ENCODE results near the gene CTNND2. TPM values are rescaled to one million over a fixed set of nuclear protein-coding genes. Genes with fewer than 3 reads are reported as not detected.
"Not testable (repeated sequence)": the region's sequence is repeated elsewhere in the genome, so short reads cannot be mapped to it uniquely, and the experiment has no call there.

CTNND2 gene
- total RNA-seq, 1 experiment from 2014 or later: not detected

GRCh38 chr5:11420969-11421368 is 483.3 kb downstream of the CTNND2 start:
- H3K36me3 Mint-ChIP-seq (ENCODE audit: insufficient read depth, unreplicated experiment): no peaks in the 10 kb centered on the region
- no peaks in the 10 kb centered on the region for H3K4me1 Mint-ChIP-seq (ENCODE audit: insufficient read depth, unreplicated experiment)
- CTCF ChIA-PET: interaction anchor here (0.6 kb wide), 2 partner anchors 136 to 147 kb away, joined by 3 read pairs; no protein-coding TSS in a partner anchor
- DNase-seq (ENCODE audit: unreplicated experiment): no peak
- H3K27ac Mint-ChIP-seq (ENCODE audit: low read depth, unreplicated experiment): no peak overlapping the region
- H3K4me3 Mint-ChIP-seq (ENCODE audit: unreplicated experiment): no peak overlapping the region
- intact Hi-C loops (cut with micrococcal nuclease): no loop called here
- peaks cover 10% of the 10 kb centered on the region for H3K9me3 Mint-ChIP-seq (ENCODE audit: unreplicated experiment)
- TF ChIP-seq CTCF (IDR thresholded peaks at IDR 0.05; ENCODE audit: unreplicated experiment): no peak
- peaks cover 18% of the 10 kb centered on the region for H3K27me3 Mint-ChIP-seq (ENCODE audit: insufficient read depth, unreplicated experiment)
- BruUV-seq (replicated peaks): no TSS peak
- POLR2A ChIA-PET: no interaction called here

GRCh38 chr5:11415751-11416150 is 488.5 kb downstream of the CTNND2 start:
- Mint-ChIP-seq H3K9me3 (ENCODE audit: unreplicated experiment) (peaks cover 10% of the 10 kb centered on the region), H3K36me3 (ENCODE audit: insufficient read depth, unreplicated experiment) (no peaks in the 10 kb centered on the region), H3K4me3 (ENCODE audit: unreplicated experiment) (no peak overlapping the region), H3K27ac (ENCODE audit: low read depth, unreplicated experiment) (no peak overlapping the region), H3K27me3 (ENCODE audit: insufficient read depth, unreplicated experiment) (no peaks in the 10 kb centered on the region), H3K4me1 (ENCODE audit: insufficient read depth, unreplicated experiment) (no peaks in the 10 kb centered on the region)
- ChIA-PET CTCF (interaction anchor here (0.6 to 0.7 kb wide), 2 partner anchors 446 to 1107 kb away, joined by 3 read pairs; no protein-coding TSS in a partner anchor), POLR2A (no interaction called here)
- no TSS peak for BruUV-seq (replicated peaks)
- TF ChIP-seq CTCF (IDR thresholded peaks at IDR 0.05; ENCODE audit: unreplicated experiment): no peak
- intact Hi-C loops (cut with micrococcal nuclease): no loop called here
- no peak for DNase-seq (ENCODE audit: unreplicated experiment)

GRCh38 chr5:11414732-11415131 is 489.5 kb downstream of the CTNND2 start:
- DNase-seq (ENCODE audit: unreplicated experiment); H3K36me3 Mint-ChIP-seq (ENCODE audit: insufficient read depth, unreplicated experiment); H3K27ac Mint-ChIP-seq (ENCODE audit: low read depth, unreplicated experiment); CTCF ChIA-PET; POLR2A ChIA-PET; H3K4me1 Mint-ChIP-seq (ENCODE audit: insufficient read depth, unreplicated experiment); BruUV-seq (replicated peaks); H3K27me3 Mint-ChIP-seq (ENCODE audit: insufficient read depth, unreplicated experiment); H3K4me3 Mint-ChIP-seq (ENCODE audit: unreplicated experiment); intact Hi-C loops (cut with micrococcal nuclease): not testable (repeated sequence)
- H3K9me3 Mint-ChIP-seq (ENCODE audit: unreplicated experiment): peaks cover 10% of the 10 kb centered on the region

- H3K27me3 Mint-ChIP-seq (ENCODE audit: insufficient read depth, unreplicated experiment): peaks cover 19% of the 10 kb centered on the region
- CTCF ChIA-PET: no interaction called here
- no peaks in the 10 kb centered on the region for H3K4me1 Mint-ChIP-seq (ENCODE audit: insufficient read depth, unreplicated experiment)
- POLR2A ChIA-PET: no interaction called here
- intact Hi-C loops (cut with micrococcal nuclease): no loop called here
- no peaks in the 10 kb centered on the region for H3K36me3 Mint-ChIP-seq (ENCODE audit: insufficient read depth, unreplicated experiment)
- H3K27ac Mint-ChIP-seq (ENCODE audit: low read depth, unreplicated experiment): no peak overlapping the region
- DNase-seq (ENCODE audit: unreplicated experiment): no peak
- H3K4me3 Mint-ChIP-seq (ENCODE audit: unreplicated experiment): no peak overlapping the region
- no TSS peak for BruUV-seq (replicated peaks)
- no peak for TF ChIP-seq CTCF (IDR thresholded peaks at IDR 0.05; ENCODE audit: unreplicated experiment)
- H3K9me3 Mint-ChIP-seq (ENCODE audit: unreplicated experiment): no peaks in the 10 kb centered on the region
Observed at GRCh38 chr5:11411621-11412020, 492.6 kb downstream of the CTNND2 start.

- CTCF ChIA-PET: no interaction called here
- Mint-ChIP-seq H3K27ac (ENCODE audit: low read depth, unreplicated experiment) (no peak overlapping the region), H3K4me3 (ENCODE audit: unreplicated experiment) (no peak overlapping the region), H3K27me3 (ENCODE audit: insufficient read depth, unreplicated experiment) (peaks cover 25% of the 10 kb centered on the region), H3K4me1 (ENCODE audit: insufficient read depth, unreplicated experiment) (no peaks in the 10 kb centered on the region), H3K9me3 (ENCODE audit: unreplicated experiment) (no peaks in the 10 kb centered on the region), H3K36me3 (ENCODE audit: insufficient read depth, unreplicated experiment) (no peaks in the 10 kb centered on the region)
- intact Hi-C loops (cut with micrococcal nuclease): no loop called here
- no peak for TF ChIP-seq CTCF (IDR thresholded peaks at IDR 0.05; ENCODE audit: unreplicated experiment)
- DNase-seq (ENCODE audit: unreplicated experiment): no peak
- POLR2A ChIA-PET: interaction anchor here (0.6 kb wide), 1 partner anchor 89 kb away, joined by 3 read pairs; no protein-coding TSS in a partner anchor
- no TSS peak for BruUV-seq (replicated peaks)
Observed at GRCh38 chr5:11407556-11408145, 496.6 kb downstream of the CTNND2 start.

All from MCF 10A (cell line).